SK-N-SH (cell line): ENCODE measurements around the gene NAA10. TPM values are rescaled to one million over a fixed set of nuclear protein-coding genes. Genes with fewer than 3 reads are reported as not detected.

Source experiments
- CTCF ChIA-PET: fragments of 300-600, 350-600 bp; formaldehyde crosslinking; extraction: SDS; loops from one replicate; lab custom pipeline; 2021; lab: Yijun Ruan, JAX
- POLR2A ChIA-PET: fragments of 350-600 bp; sonication (Branson Sonifier 250); formaldehyde crosslinking; extraction: SDS; loops from one replicate; lab custom pipeline; 2020; ENCODE audit warnings: antibody characterized with exemption, inconsistent platforms; lab: Yijun Ruan, JAX
- DNase-seq: peaks from one replicate; pipeline ENCODE4 v3.0.0; 2012
- H2AFZ ChIP-seq: fragments of 200-600 bp; sonication (generic); 2 replicates; pipeline ENCODE4 v1.8.1; 2016; ENCODE audit warnings: antibody characterized with exemption, mild to moderate bottlenecking, low read depth
- H3F3A ChIP-seq: fragments of 200-600 bp; sonication (generic); replicated peaks from 2 replicates; pipeline ENCODE3; 2016; ENCODE audit warnings: antibody characterized with exemption, mild to moderate bottlenecking; ENCODE audit not compliant: insufficient read depth
- H3K27ac ChIP-seq, 2 experiments: fragments of 200-500 bp in 1 of 2; fragments of 200-600 bp in 1 of 2; sonication (Bioruptor generic) in 1 of 2; sonication (generic), shearing (Covaris generic) in 1 of 2; 2 replicates each; pipeline versions ENCODE4 v1.5.1 to v1.6.1; 2014 to 2016; ENCODE audit warnings: low read depth in 2 of 2, inconsistent platforms in 1 of 2, low read length in 1 of 2, mild to moderate bottlenecking in 1 of 2, mixed read lengths in 1 of 2
- H3K27me3 ChIP-seq: fragments of 200-600 bp; sonication (generic), shearing (Covaris generic); 2 replicates; pipeline ENCODE4 v1.6.1; 2016; ENCODE audit warnings: mixed run types; ENCODE audit not compliant: insufficient read depth
- H3K36me3 ChIP-seq, 2 experiments: fragments of 200-500 bp in 1 of 2; fragments of 200-600 bp in 1 of 2; sonication (Bioruptor generic) in 1 of 2; sonication (generic) in 1 of 2; replicated peaks in 1 of 2; 2 replicates each; pipeline versions ENCODE3 to v1.5.1; 2014 to 2016; ENCODE audit warnings: low read length in 1 of 2, mild to moderate bottlenecking in 1 of 2; ENCODE audit not compliant: insufficient read depth in 2 of 2, control insufficient read depth in 1 of 2
- H3K4me1 ChIP-seq, 2 experiments: fragments of 200-500 bp in 1 of 2; fragments of 200-600 bp in 1 of 2; sonication (Bioruptor generic) in 1 of 2; sonication (generic), shearing (Covaris generic) in 1 of 2; 2 replicates each; pipeline versions ENCODE4 v1.5.1 to v1.6.1; 2014 to 2016; ENCODE audit warnings: low read depth in 1 of 2, low read length in 1 of 2, mixed run types in 1 of 2; ENCODE audit not compliant: insufficient read depth in 2 of 2, control insufficient read depth in 1 of 2
- H3K4me2 ChIP-seq: fragments of 200-600 bp; sonication (generic), shearing (Covaris generic); 2 replicates; pipeline ENCODE4 v1.6.1; 2017; ENCODE audit warnings: mixed run types
- H3K4me3 ChIP-seq, 2 experiments: fragments of 200-500 bp in 1 of 2; fragments of 200-600 bp in 1 of 2; sonication (Bioruptor generic) in 1 of 2; sonication (generic), shearing (Covaris generic) in 1 of 2; 2 replicates each; pipeline versions ENCODE4 v1.5.1 to v1.8.1; 2014 to 2016; ENCODE audit warnings: low read depth in 2 of 2, inconsistent platforms in 1 of 2, low read length in 1 of 2, mild to moderate bottlenecking in 1 of 2, mixed read lengths in 1 of 2, moderate library complexity in 1 of 2
- H3K79me2 ChIP-seq: fragments of 200-600 bp; sonication (generic); 2 replicates; pipeline ENCODE4 v1.8.1; 2017; ENCODE audit warnings: mild to moderate bottlenecking; ENCODE audit not compliant: insufficient read depth
- H3K9ac ChIP-seq: fragments of 200-600 bp; sonication (generic); 2 replicates; pipeline ENCODE4 v1.6.1; 2017; ENCODE audit warnings: mixed run types
- H3K9me2 ChIP-seq: fragments of 200-600 bp; sonication (generic); 2 replicates; pipeline ENCODE4 v1.6.1; 2017; ENCODE audit warnings: mixed run types
- H3K9me3 ChIP-seq: fragments of 200-600 bp; sonication (generic); 2 replicates; pipeline ENCODE4 v1.6.1; 2017; ENCODE audit warnings: mixed run types, mild to moderate bottlenecking, moderate library complexity
- H4K20me1 ChIP-seq: fragments of 200-600 bp; sonication (generic); 2 replicates; pipeline ENCODE4 v1.6.1; 2017; ENCODE audit warnings: mild to moderate bottlenecking, mixed run types; ENCODE audit not compliant: insufficient read depth
- ELF1 ChIP-seq: IDR thresholded peaks from 2 replicates; pipeline ENCODE4 v1.4.0; 2012
- FOXM1 ChIP-seq: IDR thresholded peaks from 2 replicates; pipeline ENCODE4 v1.4.0; 2012; ENCODE audit warnings: low read depth, mild to moderate bottlenecking
- MEF2A ChIP-seq: IDR thresholded peaks from 2 replicates; pipeline ENCODE4 v1.4.0; 2012; ENCODE audit warnings: low read depth, borderline replicate concordance
- MXI1 ChIP-seq: IDR thresholded peaks from 2 replicates; pipeline ENCODE4 v1.6.1; 2012; ENCODE audit warnings: mild to moderate bottlenecking, low read depth, low read length, improper control_type of control experiment
- NFIC ChIP-seq: IDR thresholded peaks from 2 replicates; pipeline ENCODE4 v1.4.0; 2012; ENCODE audit warnings: borderline replicate concordance
- NRF1 ChIP-seq: IDR thresholded peaks from 2 replicates; pipeline ENCODE4 v1.6.1; 2012; ENCODE audit warnings: low read depth, mild to moderate bottlenecking, low read length
- RAD21 ChIP-seq: IDR thresholded peaks from 2 replicates; pipeline ENCODE4 v1.6.1; 2012; ENCODE audit warnings: mild to moderate bottlenecking, low read length
- RCOR1 ChIP-seq: fragments of 150-350 bp; IDR thresholded peaks from 2 replicates; pipeline ENCODE4 v1.6.1; 2017; ENCODE audit warnings: antibody characterized with exemption, low read length
- RFX5 ChIP-seq: IDR thresholded peaks from 2 replicates; pipeline ENCODE4 v1.6.1; 2012; ENCODE audit warnings: mild to moderate bottlenecking, improper control_type of control experiment, low read length
- SIN3A ChIP-seq: IDR thresholded peaks from 2 replicates; pipeline ENCODE4 v1.6.1; 2012; ENCODE audit warnings: low read depth, mild to moderate bottlenecking, low read length, moderate library complexity, borderline replicate concordance
- TAF1 ChIP-seq: IDR thresholded peaks from 2 replicates; pipeline ENCODE4 v1.6.1; 2012; ENCODE audit warnings: low read depth, mild to moderate bottlenecking, low read length, moderate library complexity, borderline replicate concordance
- TCF12 ChIP-seq: IDR thresholded peaks from 2 replicates; pipeline ENCODE4 v1.4.0; 2012
- YY1 ChIP-seq: IDR thresholded peaks from 2 replicates; pipeline ENCODE4 v1.4.0; 2012; ENCODE audit warnings: low read depth, mild to moderate bottlenecking
- WGBS: methylation state at CpG from one replicate; pipeline ENCODE4 v1.1.6; 2017; ENCODE audit warnings: low lambda C conversion rate; 5-methylcytosine and 5-hydroxymethylcytosine counted together
- polyA plus RNA-seq, 3 experiments: library from polyadenylated mRNA; depleted of rRNA; stranded (reverse); fragments of >200 nt; gene quantifications; 2 replicates each; pipeline ENCODE4 v1.2.3, GENCODE V29; 2012
- TF ChIP-seq, protein P1 (sequence below): IDR thresholded peaks from 2 replicates; pipeline ENCODE4 v1.6.1; 2012; ENCODE audit warnings: mild to moderate bottlenecking, low read depth, low read length, moderate library complexity
- TF ChIP-seq, protein P2 (sequence below): fragments of 150-350 bp; IDR thresholded peaks from 2 replicates; pipeline ENCODE4 v1.6.1; 2016; ENCODE audit warnings: mild to moderate bottlenecking, low read depth, low read length
- TF ChIP-seq, protein P3 (sequence below): fragments of 200-600 bp; sonication (generic); IDR thresholded peaks from 2 replicates; pipeline ENCODE4 v1.6.1; 2017; ENCODE audit warnings: antibody characterized with exemption, mild to moderate bottlenecking, moderate library complexity
- TF ChIP-seq, protein P4 (sequence below): IDR thresholded peaks from 2 replicates; pipeline ENCODE4 v1.4.0; 2012; ENCODE audit warnings: low read depth
- TF ChIP-seq, protein P5 (sequence below): fragments of 150-350 bp; IDR thresholded peaks from 2 replicates; pipeline ENCODE4 v1.6.1; 2017; ENCODE audit warnings: antibody characterized with exemption, low read length, low read depth, borderline replicate concordance

The NAA10 gene
- polyA plus RNA-seq, 1 of the 3 experiments (the other 2 are of a cell fraction) = 229 TPM

DNA sequence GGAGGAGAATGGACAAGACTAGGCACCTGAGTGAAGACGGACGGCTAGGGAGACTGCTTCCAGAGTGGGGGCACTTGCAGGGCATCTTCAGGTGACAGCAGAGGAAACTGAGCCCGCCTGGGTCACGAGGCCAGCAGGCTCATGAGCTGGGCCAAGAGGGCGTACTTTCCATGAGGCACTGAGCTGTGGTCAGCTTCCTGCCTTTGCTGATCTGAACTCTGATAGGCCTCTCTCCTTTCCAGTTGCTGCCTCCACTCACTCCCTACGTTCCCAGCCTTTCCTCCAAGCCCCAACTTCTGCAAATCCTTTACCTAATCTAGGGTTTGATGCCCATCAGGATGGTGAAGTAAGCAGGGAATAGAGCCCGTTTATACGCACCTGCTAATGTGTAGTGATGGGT lies 47.5 kb downstream of the NAA10 start (continued):
- TF ChIP-seq, protein P1, sequence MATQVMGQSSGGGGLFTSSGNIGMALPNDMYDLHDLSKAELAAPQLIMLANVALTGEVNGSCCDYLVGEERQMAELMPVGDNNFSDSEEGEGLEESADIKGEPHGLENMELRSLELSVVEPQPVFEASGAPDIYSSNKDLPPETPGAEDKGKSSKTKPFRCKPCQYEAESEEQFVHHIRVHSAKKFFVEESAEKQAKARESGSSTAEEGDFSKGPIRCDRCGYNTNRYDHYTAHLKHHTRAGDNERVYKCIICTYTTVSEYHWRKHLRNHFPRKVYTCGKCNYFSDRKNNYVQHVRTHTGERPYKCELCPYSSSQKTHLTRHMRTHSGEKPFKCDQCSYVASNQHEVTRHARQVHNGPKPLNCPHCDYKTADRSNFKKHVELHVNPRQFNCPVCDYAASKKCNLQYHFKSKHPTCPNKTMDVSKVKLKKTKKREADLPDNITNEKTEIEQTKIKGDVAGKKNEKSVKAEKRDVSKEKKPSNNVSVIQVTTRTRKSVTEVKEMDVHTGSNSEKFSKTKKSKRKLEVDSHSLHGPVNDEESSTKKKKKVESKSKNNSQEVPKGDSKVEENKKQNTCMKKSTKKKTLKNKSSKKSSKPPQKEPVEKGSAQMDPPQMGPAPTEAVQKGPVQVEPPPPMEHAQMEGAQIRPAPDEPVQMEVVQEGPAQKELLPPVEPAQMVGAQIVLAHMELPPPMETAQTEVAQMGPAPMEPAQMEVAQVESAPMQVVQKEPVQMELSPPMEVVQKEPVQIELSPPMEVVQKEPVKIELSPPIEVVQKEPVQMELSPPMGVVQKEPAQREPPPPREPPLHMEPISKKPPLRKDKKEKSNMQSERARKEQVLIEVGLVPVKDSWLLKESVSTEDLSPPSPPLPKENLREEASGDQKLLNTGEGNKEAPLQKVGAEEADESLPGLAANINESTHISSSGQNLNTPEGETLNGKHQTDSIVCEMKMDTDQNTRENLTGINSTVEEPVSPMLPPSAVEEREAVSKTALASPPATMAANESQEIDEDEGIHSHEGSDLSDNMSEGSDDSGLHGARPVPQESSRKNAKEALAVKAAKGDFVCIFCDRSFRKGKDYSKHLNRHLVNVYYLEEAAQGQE = no peak
- no peak for TF ChIP-seq YY1
- TF ChIP-seq, protein P2, sequence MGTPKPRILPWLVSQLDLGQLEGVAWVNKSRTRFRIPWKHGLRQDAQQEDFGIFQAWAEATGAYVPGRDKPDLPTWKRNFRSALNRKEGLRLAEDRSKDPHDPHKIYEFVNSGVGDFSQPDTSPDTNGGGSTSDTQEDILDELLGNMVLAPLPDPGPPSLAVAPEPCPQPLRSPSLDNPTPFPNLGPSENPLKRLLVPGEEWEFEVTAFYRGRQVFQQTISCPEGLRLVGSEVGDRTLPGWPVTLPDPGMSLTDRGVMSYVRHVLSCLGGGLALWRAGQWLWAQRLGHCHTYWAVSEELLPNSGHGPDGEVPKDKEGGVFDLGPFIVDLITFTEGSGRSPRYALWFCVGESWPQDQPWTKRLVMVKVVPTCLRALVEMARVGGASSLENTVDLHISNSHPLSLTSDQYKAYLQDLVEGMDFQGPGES = no peak
- TF ChIP-seq NRF1 = no peak
- no peak for TF ChIP-seq ELF1
- TF ChIP-seq RAD21 = no peak

DNA sequence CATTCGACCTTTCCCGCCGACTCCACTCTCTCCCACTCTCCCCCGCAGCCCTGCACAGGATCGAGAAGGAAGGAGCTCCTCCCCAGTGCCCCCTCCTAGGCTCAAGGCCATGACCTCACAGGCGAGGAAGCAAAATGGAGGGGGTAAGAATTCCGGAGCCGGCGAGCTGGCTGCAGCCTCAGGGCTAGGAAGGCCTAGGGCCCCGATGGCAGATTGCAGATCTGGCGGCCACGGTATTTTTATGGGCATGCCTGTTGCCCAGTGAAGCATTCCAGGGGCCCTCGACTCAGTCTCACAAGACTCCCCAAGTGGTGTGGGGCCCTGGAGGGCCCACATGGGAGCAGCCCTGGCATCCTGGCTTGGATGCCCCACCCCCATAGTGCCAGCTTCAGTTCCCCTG lies 47.9 kb downstream of the NAA10 start:
- H4K20me1 ChIP-seq = no peaks in the 10 kb centered on the region
- no peaks in the 10 kb centered on the region for H3K36me3 ChIP-seq
- H3K79me2 ChIP-seq = no peaks in the 10 kb centered on the region
- H3K4me3 ChIP-seq = no peak overlapping the region
- DNase-seq = no peak
- H3K27ac ChIP-seq = no peak overlapping the region
- ChIA-PET CTCF (no interaction called here), POLR2A (interaction anchor here (1.2 to 1.7 kb wide), 2 partner anchors 13 to 40 kb away, joined by 4 to 5 read pairs; no protein-coding TSS in a partner anchor)
- no peak overlapping the region for H3K4me2 ChIP-seq
- H3K9me3 ChIP-seq = no peaks in the 10 kb centered on the region
- no peak overlapping the region for H3K9ac ChIP-seq
- peaks cover 0 to 25% of the 10 kb centered on the region in 2 experiments; a peak in 1 of 4 replicates for H3K4me1 ChIP-seq
- H3K9me2 ChIP-seq = no peaks in the 10 kb centered on the region
- H3K27me3 ChIP-seq = peaks cover 41% of the 10 kb centered on the region
- no peak for TF ChIP-seq TCF12
- TF ChIP-seq, protein P3, sequence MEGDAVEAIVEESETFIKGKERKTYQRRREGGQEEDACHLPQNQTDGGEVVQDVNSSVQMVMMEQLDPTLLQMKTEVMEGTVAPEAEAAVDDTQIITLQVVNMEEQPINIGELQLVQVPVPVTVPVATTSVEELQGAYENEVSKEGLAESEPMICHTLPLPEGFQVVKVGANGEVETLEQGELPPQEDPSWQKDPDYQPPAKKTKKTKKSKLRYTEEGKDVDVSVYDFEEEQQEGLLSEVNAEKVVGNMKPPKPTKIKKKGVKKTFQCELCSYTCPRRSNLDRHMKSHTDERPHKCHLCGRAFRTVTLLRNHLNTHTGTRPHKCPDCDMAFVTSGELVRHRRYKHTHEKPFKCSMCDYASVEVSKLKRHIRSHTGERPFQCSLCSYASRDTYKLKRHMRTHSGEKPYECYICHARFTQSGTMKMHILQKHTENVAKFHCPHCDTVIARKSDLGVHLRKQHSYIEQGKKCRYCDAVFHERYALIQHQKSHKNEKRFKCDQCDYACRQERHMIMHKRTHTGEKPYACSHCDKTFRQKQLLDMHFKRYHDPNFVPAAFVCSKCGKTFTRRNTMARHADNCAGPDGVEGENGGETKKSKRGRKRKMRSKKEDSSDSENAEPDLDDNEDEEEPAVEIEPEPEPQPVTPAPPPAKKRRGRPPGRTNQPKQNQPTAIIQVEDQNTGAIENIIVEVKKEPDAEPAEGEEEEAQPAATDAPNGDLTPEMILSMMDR = no peak
- TF ChIP-seq, protein P4, sequence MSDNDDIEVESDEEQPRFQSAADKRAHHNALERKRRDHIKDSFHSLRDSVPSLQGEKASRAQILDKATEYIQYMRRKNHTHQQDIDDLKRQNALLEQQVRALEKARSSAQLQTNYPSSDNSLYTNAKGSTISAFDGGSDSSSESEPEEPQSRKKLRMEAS = no peak
- TF ChIP-seq FOXM1 = no peak
- TF ChIP-seq, protein P2 = no peak
- TF ChIP-seq YY1 = no peak
- TF ChIP-seq, protein P1 = no peak
- no peak for TF ChIP-seq NRF1
- no peak for TF ChIP-seq RFX5
- TF ChIP-seq TAF1 = no peak
- TF ChIP-seq SIN3A = no peak
- TF ChIP-seq NFIC = no peak
- TF ChIP-seq RAD21 = no peak
- TF ChIP-seq, protein P5, sequence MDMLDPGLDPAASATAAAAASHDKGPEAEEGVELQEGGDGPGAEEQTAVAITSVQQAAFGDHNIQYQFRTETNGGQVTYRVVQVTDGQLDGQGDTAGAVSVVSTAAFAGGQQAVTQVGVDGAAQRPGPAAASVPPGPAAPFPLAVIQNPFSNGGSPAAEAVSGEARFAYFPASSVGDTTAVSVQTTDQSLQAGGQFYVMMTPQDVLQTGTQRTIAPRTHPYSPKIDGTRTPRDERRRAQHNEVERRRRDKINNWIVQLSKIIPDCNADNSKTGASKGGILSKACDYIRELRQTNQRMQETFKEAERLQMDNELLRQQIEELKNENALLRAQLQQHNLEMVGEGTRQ = no peak
- TF ChIP-seq MEF2A = no peak
- TF ChIP-seq MXI1 = no peak
- no peak for TF ChIP-seq RCOR1
- TF ChIP-seq, all 33 proteins: peak for 0
- Histone ChIP-seq H2AFZ (no peak overlapping the region), H3F3A (no peaks in the 10 kb centered on the region)
- WGBS = 61% methylated on average over 12 of the region's 13 CpGs
